GM19324 (cell line): ENCODE data around the gene TXNL4A.
A peak's percentile ranks its signal among the peaks of the same experiment; 100 is the strongest.

Source experiments
- ATAC-seq: cut with Tn5 transposase; IDR thresholded peaks from one replicate; pipeline ENCODE4 v1.9.1; 2021; ENCODE audit warnings: mild to moderate bottlenecking, moderate library complexity; ENCODE audit not compliant: unreplicated experiment, low FRiP score

The TXNL4A gene

DNA sequence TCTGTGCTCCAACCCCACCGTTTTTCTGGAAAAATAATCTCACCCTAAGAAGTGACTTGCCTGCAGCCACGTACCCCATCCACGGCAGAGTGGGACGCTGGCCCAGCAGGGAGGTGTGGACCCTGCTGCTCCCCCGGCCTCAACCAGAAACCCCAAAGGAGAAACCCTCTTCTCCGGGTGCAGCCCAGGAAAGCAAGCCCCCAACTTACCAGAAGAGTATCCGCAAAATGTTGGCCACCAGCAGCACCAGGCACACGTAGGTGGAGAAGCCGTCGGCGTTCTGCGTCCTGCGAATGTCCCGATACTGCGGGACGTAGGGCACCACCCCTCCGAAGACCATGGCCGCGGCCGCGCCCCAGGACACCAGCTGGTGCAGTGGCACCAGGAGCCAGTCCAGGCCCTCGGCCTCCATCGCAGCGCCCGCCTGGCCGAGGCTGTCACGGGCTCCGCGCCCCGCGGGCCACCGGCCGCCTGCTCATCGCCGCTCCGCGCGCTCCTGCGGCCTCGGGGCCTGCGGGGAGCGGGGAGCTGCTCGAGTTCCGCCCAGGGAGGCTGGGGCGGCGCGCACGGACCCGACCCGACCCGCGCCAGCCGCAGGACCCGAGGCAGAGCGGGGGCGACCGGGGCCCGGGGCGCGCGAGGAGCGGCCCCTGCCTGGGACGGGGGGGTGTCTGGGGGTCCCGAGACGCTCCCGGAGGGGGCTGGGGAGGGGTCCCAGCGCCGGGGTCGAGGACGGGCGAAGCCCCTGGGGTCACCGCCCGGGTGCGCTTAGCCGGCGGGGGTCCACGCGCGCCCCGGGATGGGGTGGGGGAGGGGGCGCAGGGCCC, 37.6 kb downstream of the TXNL4A start:
- peak; percentile 33 for ATAC-seq

DNA sequence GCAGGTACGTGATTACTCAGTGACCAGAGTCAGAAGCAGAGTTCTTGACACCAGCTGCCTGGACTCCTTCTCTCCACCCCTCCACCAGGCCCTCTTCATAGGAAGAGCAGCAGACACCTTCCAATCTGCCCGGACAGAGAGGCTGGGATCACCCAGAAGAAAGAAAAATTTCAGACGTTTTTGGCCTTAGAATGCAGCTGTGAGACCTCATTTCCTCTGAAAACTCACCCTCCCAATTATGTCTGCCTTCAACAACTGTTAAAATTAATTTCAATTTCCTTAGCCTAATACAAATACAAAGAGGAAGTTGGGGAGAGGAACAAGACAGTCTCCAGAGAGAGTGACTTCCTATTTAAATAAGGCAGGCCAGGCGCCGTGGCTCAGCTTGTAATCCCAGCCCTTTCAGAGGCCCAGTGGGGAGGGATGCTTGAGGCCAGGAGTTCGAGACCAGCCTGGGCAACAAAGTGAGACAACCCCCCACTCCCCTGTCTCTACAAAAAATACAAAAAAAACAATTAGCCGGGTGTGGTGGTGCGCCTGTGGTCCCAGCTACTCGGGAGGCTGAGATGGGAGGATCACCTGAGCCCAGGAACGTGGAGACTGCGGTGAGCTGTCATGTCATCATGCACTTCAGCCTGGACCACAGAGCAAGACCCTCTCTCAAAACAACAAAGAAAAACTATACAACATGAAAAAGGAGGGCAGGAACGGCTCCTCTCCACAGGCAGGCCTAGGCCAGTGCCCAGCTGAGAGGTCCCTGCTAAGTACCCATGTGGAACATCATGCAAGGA, 38.5 kb downstream of the TXNL4A start:
- ATAC-seq, result no peak

DNA sequence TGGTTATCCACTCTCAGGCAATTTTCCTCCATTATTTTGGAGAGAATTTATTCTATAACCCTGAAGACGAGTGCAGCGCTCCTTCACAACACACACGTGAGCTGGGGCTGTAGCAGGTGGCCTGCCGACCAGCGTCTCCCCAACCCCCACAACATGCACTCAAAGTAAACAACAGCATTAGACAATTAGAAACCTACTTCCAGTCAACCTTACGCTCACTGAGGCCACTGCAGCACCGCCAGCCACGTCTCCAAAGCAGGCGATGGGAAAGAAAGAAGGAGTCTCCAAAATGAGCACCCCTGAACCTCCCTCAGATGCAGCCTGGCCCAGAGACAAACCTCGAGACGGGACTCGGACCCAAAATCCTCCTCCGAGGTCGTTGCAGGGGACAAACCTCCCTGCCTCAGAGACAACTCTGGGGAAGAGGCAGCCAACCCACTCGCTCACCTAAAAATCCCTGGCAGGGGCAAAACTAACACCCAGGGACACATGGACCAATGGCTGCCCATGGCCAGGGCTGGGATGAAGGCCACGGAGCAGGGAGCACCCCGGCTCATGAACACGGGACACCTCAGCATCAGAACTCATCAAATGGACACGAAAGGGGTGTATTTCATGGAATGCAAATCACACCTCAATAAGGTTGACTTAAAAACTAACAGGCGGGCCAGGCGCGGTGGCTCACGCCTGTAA, 39.5 kb downstream of the TXNL4A start:
- no peak for ATAC-seq

DNA sequence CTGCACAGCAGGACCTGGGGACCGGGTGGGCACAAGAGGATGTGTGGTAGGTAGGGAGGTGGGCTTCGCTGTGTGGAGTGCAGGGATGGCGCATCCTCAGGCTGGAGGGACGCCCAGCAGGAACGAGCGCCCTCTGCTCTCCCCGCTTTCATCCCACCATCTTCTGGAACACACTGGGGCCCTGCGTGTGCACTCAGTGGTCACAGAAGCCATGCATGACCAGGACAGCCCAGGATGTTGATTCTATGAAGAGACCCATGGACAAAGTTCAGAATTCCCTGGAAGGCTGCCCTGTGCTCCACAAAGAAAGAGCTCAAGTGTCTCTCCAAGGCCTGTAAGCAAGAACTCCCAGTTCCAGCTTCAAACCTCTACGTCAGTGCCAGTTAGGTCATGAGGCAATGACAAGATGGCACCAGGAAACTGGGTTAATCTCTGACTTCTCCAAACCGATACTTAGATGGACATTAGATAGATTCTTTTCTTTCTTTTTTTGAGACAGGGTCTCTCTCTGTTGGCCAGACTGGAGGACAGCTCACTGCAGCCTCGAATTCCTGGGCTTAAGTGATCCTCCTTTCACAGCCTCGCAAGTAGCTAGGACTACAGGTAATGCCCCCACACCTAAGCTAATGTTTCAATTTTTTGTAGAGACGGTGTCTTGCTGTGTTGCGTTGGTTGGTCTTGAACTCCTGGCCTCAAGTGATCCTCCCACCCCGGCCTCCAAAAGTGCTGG, 40.3 kb downstream of the TXNL4A start:
- no peak for ATAC-seq

DNA sequence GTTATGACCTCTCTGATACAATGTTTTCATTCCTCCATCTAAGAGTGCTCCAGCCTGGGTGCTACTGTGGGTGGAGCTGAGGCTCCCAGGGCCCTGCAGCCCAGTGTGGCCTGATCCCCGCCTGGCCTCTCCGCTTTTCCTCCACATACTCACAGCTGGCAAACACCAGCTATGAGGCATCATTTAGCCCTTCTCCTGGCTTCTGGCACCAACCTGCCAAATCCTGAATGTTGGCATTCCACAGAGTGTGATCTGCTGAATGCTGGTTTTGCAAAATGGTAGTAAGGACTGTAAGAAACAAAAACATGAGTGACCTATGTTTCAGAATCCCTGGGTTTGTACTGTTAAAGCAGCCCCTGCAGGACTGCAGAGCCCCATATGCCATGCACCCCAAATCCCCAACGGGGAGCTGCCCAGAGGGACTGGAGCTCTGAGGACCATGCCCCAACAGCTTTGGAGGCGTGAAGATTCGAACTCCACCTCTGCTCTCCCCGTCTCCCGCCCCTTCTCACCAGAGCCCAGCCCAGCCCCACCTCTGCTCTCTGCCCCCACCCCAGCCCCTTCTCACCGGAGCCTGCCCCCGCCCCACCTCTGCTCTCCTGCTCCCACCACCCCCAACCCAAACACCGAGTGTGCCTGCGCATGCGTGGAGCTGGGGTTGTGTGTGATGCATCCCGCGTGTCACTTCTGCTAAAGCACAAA, 41.2 kb downstream of the TXNL4A start:
- no peak for ATAC-seq

DNA sequence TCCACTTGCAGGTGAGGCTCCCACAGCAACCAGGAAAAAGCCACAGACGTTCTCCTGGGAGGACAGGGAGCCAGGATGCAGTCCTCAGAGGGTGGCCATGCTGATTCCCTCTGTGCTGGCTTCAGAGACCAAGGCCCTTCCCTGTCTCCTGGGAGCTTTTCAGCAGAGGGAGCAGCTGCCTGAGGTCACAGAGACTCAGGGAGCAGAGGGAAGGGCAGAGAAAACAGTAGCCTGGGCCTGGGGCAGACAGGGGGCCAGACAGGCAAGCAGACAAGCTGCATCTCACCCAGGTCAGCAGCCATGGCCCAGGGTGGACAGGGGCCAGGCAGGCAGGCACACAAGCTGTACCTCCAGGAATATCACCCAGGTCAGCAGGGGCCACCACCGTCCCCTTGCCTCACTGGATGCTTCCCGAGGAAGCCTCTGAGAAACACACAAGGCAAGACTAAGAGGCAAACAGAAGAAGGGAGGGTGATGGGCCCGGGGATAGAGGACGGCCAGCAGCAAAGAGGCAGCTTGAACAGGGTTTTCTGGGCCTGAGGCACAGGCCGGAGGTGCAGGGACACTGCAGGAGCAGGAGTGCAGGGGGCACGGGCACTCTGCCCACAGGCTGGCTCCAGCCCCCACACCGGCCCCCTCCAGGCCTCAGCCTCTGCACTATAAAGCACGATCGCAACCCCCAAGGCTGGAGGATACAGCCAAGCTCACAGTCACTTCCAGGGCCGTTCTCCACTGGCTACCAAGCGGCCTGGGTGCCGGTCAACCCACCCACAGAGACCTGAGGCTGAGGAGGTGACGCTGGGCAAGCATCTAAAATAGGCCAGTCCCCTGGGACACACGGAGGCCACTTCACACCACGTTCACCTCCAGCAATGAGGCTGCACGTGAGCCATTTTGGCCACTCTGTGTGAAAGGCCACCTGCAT, 43.0 kb downstream of the TXNL4A start:
- no peak for ATAC-seq

DNA sequence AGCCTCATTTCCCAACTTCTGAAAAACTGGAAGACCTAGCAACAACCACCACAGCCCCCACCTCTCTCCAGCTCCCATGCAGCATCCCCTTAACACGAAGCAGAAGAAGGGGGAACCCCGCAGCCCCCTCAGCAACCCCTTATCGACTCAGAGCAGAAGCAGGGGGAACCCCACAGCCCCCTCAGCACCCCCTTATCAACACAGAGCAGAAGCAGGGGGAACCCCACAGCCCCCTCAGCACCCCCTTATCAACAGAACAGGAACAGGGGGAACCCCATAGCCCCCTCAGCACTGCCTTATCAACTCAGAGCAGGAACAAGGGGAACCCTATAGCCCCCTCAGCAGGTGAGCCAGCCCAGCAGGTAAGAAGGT, 43.6 kb downstream of the TXNL4A start:
- ATAC-seq, result no peak

DNA sequence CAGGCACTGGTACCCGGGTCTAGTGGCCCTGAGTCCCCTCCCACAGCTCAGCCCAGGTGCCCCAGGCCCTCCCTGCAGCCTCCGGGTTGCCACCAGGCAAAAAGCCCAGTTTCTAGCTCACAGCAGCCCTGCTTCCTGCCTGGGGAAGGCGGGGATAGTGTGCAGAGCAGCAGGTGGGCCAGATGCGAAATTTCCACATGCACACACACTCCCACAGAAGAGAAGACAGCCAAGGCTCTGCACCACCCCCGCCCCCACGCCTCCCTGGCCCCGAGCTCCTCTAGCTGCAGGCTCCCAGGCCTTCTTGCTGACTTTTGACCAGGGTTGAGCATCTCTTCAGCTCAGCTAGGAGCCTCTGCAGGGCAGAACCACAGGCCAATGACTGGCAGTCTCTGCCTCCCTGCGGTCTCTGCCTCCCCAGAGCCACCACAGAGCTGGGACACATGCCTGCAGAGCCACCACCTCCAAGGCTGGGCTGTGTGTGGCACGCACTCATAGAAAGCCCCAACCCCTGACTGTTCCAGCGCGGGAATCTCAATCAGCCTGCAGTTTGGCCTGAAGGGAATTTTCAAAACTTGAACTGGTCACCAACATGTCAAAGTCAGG, 44.1 kb downstream of the TXNL4A start:
- ATAC-seq, result no peak

DNA sequence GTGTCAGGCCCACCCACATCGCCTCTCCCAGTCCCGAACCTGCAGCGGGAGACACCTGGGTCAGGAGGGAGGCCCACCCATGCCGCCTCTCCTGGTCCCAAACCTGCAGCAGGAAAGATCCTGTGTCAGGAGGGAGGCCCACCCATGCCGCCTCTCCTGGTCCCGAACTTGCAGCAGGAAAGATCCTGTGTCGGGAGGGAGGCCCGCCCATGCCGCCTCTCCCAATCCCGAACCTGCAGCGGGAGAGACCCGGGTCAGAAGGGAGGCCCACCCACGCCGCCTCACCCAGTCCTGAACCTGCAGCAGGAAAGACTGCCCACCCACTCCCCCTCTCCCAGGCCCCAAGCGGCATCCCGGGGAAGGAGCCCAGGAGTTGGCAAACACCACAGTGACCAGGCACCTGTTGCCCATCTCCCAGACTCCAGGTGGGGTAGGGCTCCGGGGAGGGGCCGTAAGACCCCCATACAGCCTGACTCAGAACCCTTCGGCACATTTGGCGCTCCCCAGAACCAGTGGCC, 44.7 kb downstream of the TXNL4A start:
- no peak for ATAC-seq

DNA sequence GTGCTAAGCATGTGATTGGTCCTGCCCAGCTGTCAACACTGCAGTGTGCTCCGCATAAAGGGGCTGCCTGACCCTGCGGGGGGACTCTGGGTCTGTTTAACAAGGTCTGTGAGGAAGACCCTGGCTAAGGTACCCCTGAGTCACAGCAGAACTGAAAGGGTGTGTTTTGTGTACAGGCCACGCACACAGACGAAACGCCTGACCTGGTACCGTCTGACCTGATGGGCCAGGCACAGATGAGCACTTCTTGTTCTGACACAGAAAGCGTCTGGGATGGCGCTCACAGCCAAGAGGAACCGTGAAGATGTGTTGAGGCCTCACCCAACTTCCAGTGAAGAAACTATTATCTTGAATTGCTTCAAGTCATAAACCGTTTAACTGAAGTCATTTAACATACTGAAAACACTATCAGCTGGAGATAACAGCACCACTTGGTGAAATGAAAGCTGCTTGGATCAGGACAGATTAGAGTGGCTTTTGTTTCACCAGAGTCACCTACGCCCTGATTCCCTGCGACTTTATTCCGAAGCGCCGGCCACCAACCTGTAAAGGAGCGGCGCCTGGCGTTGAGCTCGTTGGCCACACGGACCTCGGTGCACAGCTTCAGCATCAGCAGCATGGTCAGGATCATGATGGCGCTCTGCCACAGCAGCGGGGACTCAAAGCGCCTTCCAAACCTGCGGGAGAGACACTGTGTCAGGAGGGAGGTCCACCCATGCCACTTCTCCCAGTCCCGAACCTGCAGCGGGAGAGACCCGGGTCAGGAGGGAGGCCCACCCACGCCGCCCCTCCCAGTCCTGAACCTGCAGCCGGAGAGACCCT, 45.4 kb downstream of the TXNL4A start:
- no peak for ATAC-seq

DNA sequence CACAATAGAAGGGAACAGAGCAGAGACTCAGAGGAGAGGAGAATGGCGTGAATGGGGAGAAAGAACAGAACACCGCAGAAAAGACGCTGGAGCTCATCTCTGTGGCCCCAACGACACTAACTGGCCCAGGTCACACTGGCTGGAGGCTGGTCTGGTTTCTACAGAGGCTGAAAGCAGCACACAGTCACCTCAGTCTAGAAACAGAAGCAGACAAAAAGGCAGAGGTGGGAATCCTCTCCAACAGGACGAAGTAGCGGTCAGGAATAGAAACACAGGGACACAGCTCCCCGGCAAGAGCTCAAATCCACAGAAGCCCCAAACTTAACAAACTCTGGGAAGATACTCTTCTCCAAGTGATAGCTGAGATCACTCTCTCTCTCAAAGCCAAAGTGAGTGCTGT, 46.2 kb downstream of the TXNL4A start:
- no peak for ATAC-seq

DNA sequence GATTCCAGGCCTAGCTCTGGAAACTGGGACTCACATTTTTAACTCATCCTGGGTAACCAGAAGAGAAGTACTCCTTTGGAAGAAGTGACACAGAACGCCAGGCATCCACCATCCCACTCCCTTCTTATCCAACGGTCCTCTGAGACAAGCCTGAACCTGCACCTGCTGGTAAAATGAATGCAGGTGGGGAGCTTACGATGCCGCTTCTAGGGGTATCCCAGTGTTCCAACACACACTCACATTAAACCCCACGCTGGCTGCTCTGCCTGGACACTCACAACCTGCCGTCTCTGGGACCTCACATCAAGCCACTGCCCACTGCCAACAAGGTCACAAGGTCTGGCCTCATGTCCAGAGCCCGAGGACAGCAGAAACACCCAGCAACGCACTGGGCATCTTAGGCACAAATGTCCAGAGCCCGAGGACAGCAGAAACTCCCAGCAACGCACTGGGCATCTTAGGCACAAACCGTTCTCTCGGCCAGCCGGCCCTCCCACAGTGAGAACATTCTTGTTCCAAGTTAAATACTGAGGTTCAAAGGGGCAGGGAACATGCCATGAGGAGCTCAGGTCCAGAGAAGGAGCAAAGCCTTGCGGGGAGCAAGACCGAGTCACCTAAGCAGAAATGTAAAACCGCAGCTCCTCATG, 46.8 kb downstream of the TXNL4A start:
- no peak for ATAC-seq

DNA sequence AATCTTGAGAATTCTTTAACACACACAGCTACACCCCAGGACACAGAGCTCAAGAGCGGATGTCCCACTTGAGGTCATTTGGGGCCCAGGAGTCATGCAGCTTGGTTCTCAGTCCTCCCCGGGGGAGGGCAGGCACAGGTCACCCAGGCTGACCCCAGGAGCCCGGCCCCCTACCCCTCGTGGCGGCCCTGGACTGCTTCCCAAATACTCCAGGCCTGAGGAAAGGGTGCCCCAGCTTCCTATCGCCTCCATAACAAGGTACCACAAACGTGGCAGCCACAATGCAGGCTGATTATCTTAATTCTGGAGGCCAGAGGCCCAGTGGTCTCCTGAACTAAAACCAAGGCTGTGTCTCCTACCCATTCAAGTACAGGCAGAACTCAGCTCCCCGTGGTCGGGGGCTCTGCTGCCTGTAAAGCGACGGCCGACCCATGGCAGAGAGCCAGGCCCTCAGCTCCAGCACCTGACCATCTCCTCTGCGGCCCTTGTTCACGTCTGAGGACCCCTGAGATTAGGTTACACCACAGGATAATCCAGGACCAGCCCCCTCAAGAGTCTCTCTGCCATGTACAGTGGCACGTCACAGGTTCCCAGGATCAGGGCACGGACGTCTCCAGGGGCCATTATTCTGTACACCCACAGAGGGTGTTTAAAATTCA, 47.4 kb downstream of the TXNL4A start:
- ATAC-seq, result no peak

DNA sequence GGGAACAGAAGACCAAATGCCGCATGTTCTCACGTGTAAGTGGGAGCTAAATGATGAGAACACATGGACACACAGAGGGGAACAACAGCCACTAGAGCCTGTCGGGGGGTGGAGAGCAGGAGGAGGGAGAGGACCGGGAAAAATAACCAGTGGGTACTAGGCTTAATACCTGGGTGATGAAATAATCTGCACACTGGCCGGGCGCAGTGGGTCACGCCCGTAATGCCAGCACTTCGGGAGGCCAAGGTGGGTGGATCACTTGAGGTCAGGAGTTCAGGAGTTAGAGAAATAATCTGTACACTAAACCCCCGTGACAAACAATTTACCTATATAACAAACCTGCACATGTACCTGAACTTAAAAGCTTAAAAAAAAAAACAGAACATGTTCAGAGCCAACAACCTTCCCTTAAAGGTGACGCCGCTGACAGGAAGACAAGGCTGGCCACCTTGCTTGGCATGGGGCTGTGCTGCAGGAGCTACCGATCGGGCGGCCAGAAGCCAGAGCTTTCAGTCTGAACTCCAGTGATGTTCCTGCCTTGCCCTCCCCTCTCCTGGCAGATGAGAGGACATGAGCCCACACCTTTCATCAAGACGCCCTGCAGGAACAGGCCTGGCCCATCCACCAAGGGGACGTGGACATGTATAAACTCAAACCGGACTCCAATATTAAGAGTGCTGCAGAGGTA, 48.1 kb downstream of the TXNL4A start:
- no peak for ATAC-seq

DNA sequence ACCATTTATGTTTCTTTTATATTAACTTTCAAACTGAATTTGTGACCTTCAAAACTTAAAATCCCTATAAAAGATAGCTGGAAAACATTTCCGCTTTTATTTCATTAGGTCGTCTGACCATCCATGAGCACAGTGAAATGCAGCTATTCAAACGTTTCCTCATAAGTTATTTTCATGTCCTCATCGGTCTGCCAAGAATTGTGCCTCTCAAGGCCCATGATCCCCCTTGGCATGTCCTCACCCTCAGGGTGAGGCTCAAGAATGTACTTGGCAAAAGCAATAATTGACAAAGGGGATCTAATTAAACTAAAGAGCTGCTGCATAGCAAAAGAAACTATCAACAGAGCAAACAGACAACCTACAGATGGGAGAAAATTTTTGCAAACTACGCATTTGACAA, 49.3 kb downstream of the TXNL4A start:
- ATAC-seq, result no peak

DNA sequence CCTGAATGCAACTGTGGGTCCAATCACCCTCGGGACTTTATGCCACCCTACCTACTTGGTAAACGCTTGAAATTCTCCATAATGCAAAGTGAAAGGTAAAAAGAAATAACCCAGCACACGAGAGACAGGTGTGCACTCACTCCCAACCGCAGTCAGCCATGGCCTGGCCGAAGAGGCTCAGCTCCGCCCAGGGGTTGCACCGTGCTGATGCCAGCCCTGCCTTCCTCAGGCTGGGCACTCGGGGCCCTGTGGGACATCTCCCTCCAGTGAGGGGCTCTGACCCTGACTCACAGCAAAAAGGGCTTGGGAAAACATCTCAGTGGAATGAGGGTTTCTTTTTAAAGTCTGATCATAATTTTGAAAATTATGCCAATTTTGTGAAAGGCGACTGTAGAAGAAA, 50.2 kb downstream of the TXNL4A start:
- no peak for ATAC-seq
